Cortex of kidney (tissue), 1 donor: ENCODE results near the gene KRTAP10-5.
"Not testable (repeated sequence)": the region's sequence is repeated elsewhere in the genome, so short reads cannot be mapped to it uniquely, and the experiment has no call there.

Experiments used
- DNase-seq: peaks from one replicate; lab custom pipeline; 2025; lab: John Stamatoyannopoulos, UW

The KRTAP10-5 gene

DNA sequence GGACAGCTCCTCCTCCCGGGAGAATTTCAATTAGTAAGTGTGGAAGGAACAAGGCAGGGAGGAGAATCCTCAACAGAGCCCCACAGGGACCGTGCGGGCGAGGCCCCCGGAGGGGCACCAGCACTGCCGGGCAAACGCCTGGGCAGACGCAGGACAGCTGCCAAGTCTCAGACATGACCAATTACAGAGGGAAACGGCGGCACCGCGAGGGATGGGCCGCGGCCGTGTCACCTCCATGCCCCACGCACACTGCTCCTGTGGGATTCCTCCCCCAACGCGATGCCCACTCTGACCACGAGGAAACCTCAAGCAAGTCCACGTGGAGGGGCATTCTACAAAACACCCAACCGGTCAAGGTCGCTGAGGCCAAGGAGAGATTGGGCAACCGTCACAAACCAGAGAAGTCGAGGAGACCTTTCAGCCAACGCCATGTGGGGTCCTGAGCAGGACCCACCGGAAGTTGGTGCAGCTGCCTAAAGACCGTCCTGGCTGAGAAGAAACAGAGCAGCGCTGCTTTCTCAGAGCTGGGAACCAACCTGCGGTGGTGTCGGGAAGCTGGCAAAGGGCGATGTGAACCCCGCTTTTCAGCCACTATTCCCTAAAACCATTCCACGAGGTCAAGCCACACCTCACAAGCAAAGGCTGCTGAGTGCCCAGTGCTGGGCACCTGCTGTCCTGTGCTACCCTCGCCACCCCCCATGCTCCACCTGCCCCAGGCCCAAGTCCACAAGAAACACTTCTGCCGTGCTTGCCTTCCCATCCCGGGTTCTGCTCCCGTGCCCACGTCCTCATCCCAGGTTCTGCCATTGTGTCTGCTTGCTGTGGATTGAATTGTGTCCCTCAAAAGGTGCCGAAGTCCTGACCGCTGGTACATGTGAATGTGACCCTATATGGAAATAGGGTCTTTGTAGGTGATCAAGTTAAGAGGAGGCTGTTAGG lies 8.3 kb downstream of the KRTAP10-5 start:
- no peak for DNase-seq

DNA sequence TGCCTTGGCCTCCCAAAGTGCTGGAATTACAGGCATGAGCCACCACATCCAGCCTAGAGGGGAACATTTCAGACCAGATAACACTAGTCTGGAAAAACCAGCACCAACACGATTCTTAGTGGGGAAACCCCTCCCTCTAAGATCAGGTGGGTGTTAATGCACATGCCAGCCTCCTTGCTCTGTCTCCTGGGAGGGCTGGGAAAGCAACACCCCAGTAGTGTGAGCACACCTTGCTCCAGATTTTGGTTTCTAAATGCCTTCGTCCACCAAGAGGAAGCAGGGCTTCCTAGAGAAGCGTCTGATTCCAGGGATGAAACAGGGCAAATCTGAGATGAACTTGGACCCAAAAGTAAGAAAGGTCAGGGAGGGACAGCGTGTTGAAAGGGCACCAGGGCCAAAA lies 9.1 kb downstream of the KRTAP10-5 start:
- no peak for DNase-seq

DNA sequence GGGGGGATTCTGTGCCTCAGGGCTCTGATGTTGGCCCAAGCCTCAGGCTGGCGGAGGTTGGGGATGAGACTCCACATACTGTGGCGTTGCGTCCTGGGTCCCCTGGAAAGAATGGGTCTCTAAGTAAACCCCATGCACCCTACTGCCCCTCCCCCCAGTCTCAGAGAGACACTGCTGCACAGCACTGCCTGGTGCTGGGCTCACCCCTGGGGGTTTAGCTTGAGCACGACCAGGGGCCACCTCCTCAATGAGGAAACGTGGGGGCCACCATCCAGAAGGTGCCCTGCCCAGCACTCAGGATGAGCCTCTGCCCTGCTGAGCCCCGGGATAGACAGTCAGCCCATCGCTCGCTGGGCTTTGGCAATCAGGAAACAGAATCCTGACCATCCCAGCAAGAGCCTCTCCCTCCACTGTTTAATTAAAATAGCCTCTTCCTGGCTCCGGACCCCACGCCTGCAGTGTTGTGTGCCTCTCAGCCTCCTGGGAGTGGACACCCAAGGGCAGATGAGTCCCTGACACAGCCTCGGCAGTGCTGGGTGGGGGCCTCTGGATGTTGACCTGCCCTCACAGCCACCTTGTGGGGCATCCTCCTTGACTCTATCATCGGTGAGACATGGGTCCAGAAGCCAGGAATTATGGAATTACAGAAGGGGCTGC lies 10.4 kb downstream of the KRTAP10-5 start:
- DNase-seq, result no peak

DNA sequence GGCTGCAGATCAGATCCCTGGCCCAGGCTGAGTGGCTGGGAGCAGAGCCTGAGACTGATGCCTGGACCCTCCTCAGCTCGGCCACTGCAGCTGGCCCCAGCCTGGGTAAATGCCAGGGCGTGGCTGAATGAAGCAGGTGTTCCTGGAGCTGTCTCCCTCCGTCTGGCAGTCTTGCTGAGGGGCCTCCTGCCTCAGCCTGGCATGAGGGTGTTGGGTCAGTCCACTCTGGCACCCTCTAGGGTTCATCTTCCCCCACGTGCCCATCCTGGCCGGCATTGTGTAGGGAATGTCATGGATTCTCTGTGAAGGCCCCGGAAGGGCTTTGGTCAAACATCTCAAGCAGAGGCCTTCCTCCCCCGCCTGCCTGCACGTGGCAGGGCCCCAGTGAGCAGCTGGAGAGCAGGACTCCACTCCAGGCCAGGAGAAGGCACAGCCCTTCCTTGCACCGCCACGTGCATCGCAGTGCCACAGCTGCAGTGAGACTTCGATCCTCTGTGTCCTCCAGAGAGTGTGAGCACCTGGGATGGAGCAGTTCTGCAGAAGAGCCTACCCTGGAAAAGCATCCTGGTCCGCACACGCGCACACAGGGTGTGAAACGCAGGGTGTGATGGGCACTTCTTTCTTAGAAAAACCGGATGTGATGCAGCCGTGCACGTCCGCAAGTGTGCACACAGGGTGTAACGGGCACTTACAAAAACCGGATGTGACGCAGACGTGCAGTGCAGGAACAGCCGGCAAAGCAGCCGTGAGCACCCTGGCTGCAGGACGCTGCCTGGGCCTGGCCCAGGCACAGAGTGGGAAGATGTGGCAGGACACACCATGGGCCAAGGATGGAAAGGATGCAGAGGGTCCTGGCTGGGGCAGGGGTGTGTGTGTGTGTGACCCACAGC lies 11.5 kb downstream of the KRTAP10-5 start:
- no peak for DNase-seq

DNA sequence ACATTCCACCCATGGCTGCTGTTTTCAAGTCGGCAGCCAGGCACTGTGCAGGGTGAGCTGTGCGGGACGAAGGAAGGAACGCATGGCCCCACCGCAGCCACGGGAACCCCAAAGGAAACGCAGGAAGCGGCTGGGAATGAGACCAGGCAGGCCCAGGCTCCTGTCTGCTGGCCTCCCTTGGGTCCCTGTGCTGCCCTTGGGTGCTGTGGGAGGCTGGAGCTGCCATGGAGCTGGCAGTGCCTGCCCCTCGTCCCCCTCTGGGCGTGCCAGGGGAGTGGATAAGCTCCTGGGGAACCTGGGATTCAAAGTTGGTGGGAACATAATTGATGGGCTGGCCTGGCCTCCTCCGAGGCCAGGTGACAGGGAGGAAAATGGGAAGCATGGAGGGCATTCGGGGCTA lies 12.1 kb downstream of the KRTAP10-5 start:
- DNase-seq, result no peak

DNA sequence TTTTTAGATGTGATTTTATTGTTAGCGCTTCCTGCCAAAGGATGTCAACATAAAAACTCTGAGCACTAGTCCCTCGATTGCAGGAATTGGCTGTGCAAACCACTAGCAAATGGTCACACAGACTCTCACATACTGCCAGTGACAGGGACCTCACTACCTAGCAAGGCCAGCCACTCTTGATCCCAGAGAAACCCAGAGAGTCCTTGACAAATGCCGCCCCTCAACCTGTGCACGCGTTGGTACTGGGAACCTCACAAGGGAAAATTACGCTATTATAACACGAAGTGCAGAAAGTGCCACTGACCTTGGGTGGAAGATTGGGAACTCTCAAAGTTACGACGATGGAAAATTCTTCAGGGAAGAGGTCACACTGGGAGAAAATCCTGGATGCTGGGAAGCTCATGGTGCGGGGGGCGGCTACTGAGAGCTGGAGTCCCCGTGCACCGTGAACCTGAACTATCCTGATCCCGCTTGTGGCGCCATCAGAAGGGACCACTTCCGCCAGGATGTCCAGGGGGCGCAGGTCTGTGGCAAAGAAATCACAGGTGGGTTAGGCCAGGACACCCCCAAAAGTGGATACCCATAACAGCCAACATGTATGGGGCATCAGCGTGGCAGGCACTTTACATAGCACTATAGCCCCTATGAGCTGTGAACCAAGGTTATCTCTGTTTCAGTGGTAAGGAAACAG lies 12.8 kb downstream of the KRTAP10-5 start:
- no peak for DNase-seq

DNA sequence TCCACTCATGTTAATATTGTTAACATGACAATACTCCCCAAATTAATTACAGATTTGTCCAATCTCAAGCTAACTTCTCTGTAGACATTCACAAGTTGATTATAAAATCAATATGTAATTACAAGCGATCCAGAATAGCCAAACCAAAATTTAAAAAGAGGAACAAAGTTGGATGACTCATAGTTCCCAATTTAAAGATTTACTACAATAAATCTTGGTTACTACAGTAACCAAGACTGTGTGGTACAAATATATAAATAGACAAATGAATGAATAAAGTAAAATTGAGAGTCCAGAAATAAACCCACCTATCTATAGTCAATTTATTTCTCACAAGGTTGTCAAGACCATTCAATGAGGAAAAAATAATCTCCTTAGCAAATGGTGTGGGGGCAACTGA lies 14.0 kb downstream of the KRTAP10-5 start:
- no peak for DNase-seq

DNA sequence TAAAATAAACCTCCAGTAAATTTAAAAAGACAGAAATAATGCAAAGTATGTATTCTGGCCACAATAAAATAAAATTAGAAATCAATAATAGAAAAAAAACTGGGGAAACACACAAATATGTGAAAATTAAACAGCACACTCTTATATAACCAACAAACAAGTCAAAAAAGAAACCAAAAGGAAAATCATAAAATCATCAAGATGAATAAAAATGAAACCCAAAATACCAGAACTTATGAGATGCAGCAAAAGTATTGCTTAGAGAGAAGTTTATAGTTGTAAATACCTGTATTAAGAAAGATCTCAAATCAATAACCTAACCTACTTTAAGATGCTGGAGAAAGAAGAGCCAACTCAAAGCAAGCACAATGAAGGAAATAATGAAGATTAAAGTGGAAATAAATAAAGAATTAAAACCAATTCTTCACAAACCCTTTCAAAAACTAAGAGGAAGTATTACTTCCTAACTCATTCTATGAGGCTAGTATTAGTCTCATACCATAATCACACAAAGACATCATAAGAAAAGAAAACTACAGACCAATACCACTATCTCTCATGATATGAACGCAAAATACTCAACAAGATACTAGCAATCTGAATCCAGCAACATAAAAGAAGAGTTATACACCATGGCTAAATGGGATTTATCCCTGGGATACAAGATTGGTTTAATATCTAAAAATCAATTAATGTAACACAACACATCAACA lies 15.4 kb downstream of the KRTAP10-5 start:
- DNase-seq, result no peak

DNA sequence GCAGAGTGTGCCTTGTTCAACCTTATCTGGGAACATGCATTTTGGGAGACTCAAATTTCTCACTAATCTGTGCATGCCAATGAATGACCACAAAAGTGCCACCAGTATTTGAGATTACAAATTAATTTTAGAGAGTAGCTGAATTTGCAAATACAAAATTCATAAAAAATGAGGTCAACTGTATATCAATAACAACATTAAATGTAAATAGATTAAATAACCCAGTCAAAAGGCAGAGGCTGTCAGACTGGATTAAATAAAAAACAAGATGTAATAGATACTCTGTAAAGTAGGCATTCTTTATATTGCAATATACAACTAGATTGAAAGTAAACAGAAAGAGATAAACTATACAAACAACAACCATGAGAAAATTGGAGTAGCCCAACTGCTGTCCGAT lies 16.3 kb downstream of the KRTAP10-5 start:
- no peak for DNase-seq

DNA sequence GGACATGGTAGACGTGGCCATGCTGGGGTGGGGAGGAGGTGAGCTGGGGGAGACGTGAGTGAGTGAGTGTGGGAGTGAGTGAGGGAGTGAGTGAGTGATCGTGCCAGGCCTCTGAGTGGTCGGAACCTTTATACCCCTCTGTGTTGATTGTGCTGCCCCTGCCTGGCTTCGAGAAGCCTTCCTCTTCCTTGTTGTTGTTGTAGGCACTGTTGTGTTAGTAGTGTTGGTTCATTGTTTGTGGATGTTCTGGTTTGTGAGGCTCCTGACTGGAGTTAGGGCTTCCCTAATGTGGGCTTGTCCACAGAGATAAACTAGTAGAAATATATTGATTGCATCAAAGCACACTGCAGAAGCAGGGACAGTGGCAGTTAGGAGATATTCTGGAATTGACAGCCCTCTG lies 21.7 kb downstream of the KRTAP10-5 start, which contains the start of gene KRTAP10-3:
TSS of gene KRTAP10-3 (minus strand) at position 101 of the 400 bp plus-strand sequence. CDS start at position 21, 80 bp downstream.
- DNase-seq, result no peak

DNA sequence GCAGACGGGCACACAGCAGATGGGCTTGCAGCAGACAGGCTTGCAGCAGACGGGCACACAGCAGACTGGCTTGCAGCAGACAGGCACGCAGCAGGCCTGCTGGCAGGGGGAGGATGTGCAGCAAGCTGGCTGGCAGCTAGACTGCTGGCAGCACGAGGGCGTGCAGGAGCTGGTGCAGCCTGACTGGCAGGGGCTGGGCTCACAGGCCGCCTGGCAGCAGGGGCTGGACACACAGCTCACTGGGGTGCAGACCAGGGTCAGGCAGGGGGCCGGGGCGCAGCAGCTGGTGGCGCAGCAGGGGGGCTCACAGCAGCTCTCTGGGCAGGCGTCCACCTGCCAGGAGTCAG lies 22.1 kb downstream of the KRTAP10-5 start:
- DNase-seq, result not testable (repeated sequence)

DNA sequence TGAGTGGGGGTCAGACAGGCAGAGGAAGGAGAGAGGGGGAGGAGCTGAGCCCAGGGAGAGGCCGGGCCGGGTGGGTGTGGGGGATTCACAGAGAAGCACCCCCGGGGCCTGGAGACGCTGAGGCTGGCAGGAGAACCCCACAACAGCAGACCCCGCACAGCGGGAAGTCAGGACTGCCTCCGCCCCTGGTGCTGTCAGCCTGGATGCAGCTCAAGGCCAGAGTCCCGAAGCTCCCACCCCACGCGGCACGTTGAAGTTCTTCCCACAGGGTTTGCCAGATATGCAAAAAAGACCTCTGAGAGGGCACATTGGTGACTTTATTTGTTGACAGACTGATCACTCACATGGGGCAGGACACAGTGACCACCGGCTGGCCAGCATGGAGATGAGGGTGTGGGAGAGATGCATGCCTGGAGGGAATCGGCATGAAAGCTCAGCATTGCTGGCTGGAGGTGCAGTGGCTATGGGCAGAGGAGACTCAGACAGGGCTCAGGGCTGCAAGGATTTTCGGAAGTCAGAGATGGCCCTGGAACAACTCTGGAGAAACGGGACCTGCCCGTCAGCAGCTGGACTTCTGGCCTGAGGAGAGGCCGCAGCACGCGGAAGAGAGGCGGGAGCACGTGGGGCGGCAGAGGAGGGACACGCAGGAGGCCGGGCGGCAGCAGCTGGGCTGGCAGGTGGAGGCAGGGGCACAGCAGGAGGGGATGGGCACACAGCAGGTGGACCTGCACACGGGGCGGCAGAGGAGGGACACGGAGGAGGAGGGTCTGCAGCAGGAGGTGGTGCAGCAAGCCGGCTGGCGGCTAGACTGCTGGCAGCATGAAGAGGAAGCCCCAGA lies 22.7 kb downstream of the KRTAP10-5 start:
- DNase-seq, result no peak

DNA sequence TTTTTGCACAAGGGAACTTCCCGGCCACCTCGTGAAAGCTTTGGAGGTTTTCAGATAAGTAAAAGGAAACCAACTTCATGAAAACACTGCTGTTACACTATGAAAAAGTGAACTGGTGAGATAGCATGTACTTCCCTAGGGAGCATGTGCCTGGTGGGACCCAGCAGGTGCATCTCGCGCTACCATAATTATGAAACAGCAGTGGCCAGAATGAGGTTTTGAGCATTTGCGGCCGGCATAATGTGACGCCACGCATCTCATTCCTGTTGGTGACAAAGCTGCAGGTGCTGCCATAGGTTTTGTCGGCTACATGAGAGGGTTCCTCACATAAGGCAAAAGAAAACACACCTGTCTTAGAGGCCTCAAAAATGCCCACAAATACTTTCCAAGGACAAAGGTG lies 23.5 kb downstream of the KRTAP10-5 start:
- no peak for DNase-seq

DNA sequence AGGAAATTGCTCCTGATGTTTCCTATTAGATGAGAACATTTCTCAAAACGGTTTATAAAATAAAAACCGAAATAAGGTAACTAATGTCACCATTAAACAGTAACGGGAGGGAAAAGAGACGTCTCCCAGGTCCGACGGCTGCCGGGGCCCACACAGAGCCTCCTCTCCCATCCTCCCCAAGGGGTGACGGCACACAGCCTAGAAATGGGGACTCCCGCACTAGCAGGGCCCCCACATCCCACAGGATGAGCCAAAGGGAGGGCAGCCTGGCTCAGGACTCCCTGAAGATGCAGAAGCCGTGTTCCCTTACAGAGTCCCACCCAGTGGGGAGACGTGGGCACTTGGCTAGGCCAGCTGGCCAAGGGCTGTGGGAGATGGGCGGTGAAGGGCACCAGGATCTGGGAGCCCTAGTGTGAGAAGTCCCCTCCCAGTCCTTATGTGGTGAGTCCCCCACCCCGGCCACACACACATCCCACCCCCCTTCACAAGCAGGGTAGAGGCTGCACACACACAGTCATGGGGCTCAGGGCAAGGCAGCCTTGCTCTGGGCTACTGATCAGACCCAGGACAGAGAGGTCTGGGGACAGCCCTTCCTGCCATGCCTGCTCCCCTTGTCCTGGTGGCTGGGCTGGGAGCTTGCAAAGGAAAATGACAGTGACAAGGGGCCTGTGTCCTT lies 25.1 kb downstream of the KRTAP10-5 start:
- DNase-seq, result no peak

DNA sequence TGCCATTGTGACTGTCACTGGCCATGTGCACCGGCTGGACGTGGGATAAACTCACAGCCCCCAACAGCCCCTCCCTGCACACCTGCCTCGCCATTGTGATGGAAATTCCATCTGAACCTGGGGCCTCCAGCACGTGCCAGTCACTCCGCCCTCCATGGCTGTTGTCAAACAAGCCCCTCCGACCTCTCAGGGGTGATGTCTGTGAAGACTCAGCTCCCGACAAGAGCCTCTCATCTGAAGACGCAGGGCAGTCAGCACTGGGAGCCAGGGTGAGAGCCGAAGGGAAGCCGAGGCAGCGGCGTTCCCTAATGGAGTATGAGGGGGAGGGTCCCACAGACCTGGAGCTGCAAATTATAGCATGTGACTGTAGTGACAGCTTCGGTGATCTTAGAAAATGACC lies 27.7 kb downstream of the KRTAP10-5 start:
- no peak for DNase-seq

DNA sequence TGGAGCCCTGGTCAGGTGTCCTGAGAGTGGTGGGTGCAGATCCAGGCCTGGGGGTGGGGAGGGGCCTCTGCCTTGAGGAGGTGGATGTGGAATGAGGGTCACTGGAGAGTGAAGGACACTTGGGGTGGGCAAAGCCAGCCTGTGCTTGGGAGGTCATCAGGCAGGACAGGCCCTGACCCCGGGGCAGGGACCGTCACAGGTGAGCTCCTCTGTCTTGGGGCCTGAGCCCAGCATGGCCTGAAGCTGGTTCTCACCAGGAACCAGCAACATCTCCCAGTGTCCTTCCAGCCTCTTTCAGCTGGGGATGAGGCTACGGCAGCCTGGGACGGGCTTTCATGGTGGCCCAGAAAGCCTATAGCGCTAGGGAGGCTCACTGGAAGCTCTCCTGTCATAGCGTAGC lies 28.3 kb downstream of the KRTAP10-5 start:
- no peak for DNase-seq

DNA sequence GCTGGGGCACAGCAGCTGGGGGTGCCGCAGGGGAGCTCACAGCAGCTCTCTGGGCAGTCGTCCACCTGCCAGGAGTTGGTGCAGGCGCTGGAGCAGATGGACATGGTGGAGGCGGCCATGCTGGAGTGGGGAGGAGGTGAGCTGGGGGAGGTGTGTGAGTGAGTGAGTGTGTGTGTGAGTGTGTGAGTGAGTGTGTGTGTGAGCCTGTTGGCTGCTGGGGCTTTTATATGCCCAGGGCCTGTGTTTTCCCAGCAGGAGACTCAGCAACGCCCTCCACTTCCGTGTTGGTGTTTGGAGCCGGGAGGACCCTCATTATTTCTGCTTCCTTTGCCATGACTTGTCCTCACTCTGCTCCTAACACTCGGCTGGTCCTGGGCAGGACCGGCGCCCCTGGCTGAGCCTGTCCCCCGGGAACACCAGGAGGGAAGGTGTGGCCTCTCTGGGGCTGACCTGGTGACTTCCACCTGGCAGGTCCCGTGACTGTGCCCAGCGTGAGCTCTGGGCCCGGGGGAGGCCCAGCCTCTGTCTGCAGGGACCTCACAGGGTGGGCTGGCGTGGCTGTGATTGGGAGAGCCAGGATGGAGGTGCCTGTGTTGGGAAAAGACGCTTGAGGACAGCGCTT lies 29.0 kb downstream of the KRTAP10-5 start, which contains the start of gene KRTAP10-2:
TSS of gene KRTAP10-2 (minus strand) at position 166 of the 622 bp plus-strand sequence. CDS start at position 119, 47 bp downstream.
- DNase-seq, result no peak

DNA sequence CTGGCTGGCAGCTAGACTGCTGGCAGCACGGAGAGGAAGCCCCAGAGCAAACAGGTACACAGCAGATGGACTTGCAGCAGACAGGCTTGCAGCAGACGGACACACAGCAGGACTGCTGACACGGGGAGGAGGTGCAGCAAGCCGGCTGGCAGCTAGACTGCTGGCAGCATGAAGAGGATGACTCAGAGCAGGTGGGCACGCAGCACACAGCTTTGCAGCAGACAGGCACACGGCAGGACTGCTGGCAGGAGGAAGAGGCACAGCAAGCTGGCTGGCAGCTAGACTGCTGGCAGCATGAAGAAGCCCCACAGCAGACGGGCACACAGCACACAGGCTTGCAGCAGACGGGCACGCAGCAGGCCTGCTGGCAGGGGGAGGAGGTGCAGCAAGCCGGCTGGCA lies 29.6 kb downstream of the KRTAP10-5 start:
- DNase-seq, result no peak

DNA sequence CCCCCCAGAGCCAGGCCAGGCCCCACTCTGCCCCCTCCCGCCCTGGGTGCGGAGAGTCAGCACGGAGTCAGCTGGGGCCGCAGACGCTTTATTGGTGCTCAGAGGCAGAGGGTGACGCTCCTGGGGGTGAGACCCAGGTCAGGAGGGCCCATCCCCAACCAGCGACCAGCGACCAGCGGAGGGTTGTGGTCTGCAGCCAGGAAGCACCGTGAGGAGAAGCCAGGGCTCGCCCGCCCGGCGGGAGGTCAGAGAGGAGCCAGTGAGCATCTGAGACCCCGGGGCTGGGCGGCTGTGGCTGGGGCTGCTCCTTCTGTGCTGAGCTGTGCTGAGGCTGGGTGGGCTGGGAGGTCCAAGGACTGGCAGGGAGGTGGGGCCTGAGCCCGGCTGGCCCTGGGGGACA lies 30.1 kb downstream of the KRTAP10-5 start:
- DNase-seq, result not testable (repeated sequence)
